Parathyroid adenoma (tissue), 2 donors: Measurements from ENCODE around the gene PRDM16.

ENCODE experiments used
- H2AFZ ChIP-seq: fragments of 300-600 bp; sonication (generic); one replicate; pipeline ENCODE4 v1.7.0; 2017; ENCODE audit warnings: antibody characterized with exemption, mild to moderate bottlenecking
- H3K27ac ChIP-seq: fragments of 300-600 bp; sonication (generic); one replicate; pipeline ENCODE4 v1.7.0; 2017
- H3K27me3 ChIP-seq: fragments of 300-600 bp; sonication (generic); one replicate; pipeline ENCODE4 v1.7.0; 2017; ENCODE audit warnings: low read length; ENCODE audit not compliant: control insufficient read depth, insufficient read depth
- H3K36me3 ChIP-seq: fragments of 300-600 bp; sonication (generic); one replicate; pipeline ENCODE4 v1.7.0; 2017; ENCODE audit warnings: low read length; ENCODE audit not compliant: control insufficient read depth, insufficient read depth
- H3K4me1 ChIP-seq: fragments of 300-600 bp; sonication (generic); one replicate; pipeline ENCODE4 v1.7.0; 2017; ENCODE audit warnings: control low read depth
- H3K4me2 ChIP-seq: fragments of 300-600 bp; sonication (generic); one replicate; pipeline ENCODE4 v1.7.0; 2017; ENCODE audit warnings: low read length
- H3K4me3 ChIP-seq: fragments of 300-600 bp; sonication (generic); one replicate; pipeline ENCODE4 v1.7.0; 2017; ENCODE audit warnings: low read depth, low read length
- H3K79me2 ChIP-seq: fragments of 300-600 bp; sonication (generic); one replicate; pipeline ENCODE4 v1.7.0; 2017; ENCODE audit warnings: control low read depth
- H3K9ac ChIP-seq: fragments of 300-600 bp; sonication (generic); one replicate; pipeline ENCODE4 v1.7.0; 2017; ENCODE audit warnings: mild to moderate bottlenecking
- H3K9me3 ChIP-seq: fragments of 300-600 bp; sonication (generic); one replicate; pipeline ENCODE4 v1.7.0; 2017; ENCODE audit warnings: low read length; ENCODE audit not compliant: control insufficient read depth
- TF ChIP-seq, protein P1 (sequence below): fragments of 300-600 bp; sonication (generic); IDR thresholded peaks from one replicate; pipeline ENCODE4 v1.7.0; 2017; ENCODE audit warnings: antibody characterized with exemption, mild to moderate bottlenecking
- donor health status: primary hyperparathyroidism.

Gene PRDM16

DNA sequence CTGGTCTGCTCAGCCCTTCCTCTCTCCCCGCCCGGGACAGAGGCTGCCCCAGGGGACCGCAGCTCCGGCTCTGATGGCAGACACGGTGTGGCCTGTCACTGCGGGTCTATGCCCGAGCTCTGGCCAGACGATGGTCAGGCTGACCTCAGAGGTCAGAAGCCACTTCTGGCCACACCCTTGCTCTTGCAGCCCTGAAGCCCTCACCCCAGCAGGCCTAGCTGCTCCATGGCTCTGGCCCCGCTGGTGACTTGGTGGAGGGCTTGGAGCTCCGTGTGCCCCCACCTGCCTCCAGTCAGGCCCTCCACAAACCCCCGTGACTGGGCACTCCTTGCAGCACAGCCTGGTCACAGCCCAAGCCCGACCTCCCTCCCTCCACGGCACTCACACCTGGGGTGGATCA is 47.6 kb downstream of the PRDM16 start:
- TF ChIP-seq, protein P1, sequence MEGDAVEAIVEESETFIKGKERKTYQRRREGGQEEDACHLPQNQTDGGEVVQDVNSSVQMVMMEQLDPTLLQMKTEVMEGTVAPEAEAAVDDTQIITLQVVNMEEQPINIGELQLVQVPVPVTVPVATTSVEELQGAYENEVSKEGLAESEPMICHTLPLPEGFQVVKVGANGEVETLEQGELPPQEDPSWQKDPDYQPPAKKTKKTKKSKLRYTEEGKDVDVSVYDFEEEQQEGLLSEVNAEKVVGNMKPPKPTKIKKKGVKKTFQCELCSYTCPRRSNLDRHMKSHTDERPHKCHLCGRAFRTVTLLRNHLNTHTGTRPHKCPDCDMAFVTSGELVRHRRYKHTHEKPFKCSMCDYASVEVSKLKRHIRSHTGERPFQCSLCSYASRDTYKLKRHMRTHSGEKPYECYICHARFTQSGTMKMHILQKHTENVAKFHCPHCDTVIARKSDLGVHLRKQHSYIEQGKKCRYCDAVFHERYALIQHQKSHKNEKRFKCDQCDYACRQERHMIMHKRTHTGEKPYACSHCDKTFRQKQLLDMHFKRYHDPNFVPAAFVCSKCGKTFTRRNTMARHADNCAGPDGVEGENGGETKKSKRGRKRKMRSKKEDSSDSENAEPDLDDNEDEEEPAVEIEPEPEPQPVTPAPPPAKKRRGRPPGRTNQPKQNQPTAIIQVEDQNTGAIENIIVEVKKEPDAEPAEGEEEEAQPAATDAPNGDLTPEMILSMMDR, result no peak
- H3K4me2 ChIP-seq, result no peak overlapping the region
- no peak overlapping the region for H2AFZ ChIP-seq
- no peaks in the 10 kb centered on the region for H3K79me2 ChIP-seq
- H3K27ac ChIP-seq, result no peak overlapping the region
- H3K36me3 ChIP-seq, result no peaks in the 10 kb centered on the region
- no peaks in the 10 kb centered on the region for H3K4me1 ChIP-seq
- H3K4me3 ChIP-seq, result no peak overlapping the region
- H3K9me3 ChIP-seq, result no peaks in the 10 kb centered on the region
- H3K27me3 ChIP-seq, result no peaks in the 10 kb centered on the region
- H3K9ac ChIP-seq, result no peak overlapping the region

GRCh38 chr1:3117879-3118278 is 48.9 kb downstream of the PRDM16 start:
- Histone ChIP-seq H3K36me3 (no peaks in the 10 kb centered on the region), H3K4me1 (no peaks in the 10 kb centered on the region), H3K9ac (no peak overlapping the region), H3K27me3 (no peaks in the 10 kb centered on the region), H3K4me2 (no peak overlapping the region), H2AFZ (no peak overlapping the region), H3K79me2 (no peaks in the 10 kb centered on the region), H3K27ac (no peak overlapping the region), H3K4me3 (no peak overlapping the region), H3K9me3 (no peaks in the 10 kb centered on the region)
- TF ChIP-seq, protein P1, result no peak

- no peak overlapping the region for H3K27ac ChIP-seq
Observed at GRCh38 chr1:3119061-3119460, 50.1 kb downstream of the PRDM16 start.

DNA sequence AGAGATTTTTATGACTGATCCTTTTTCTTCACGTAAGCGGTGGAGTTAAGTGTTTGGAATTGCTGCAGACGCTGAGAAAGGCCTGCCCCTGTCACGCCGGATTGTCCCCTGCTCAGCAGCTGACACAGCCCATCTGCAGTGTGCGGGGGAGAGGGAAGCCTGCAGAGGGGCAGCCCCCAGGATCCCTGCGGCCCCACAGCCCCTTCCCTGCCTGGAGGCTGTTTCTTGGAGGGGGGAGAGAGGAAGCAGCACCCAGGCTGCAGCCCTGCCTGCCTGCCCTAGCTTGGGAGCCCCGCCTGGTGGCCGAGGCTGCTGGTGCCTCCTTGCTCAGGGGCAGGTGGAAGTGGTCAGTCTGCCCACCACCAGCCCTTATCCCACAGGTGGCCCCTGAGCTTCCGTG is 50.7 kb downstream of the PRDM16 start:
- Histone ChIP-seq H3K9ac (no peak overlapping the region), H3K4me1 (no peaks in the 10 kb centered on the region), H3K79me2 (no peaks in the 10 kb centered on the region), H3K9me3 (no peaks in the 10 kb centered on the region), H3K4me3 (no peak overlapping the region), H3K27me3 (no peaks in the 10 kb centered on the region), H3K4me2 (no peak overlapping the region), H3K36me3 (no peaks in the 10 kb centered on the region), H3K27ac (no peak overlapping the region), H2AFZ (no peak overlapping the region)
- TF ChIP-seq, protein P1, result no peak

More at GRCh38 chr1:3119061-3119460, 50.1 kb downstream of the PRDM16 start:
- H3K9me3 ChIP-seq, result no peaks in the 10 kb centered on the region
- H3K4me3 ChIP-seq, result no peak overlapping the region
- H3K27me3 ChIP-seq, result no peaks in the 10 kb centered on the region
- H3K9ac ChIP-seq, result no peak overlapping the region
- no peaks in the 10 kb centered on the region for H3K4me1 ChIP-seq
- no peaks in the 10 kb centered on the region for H3K79me2 ChIP-seq
- TF ChIP-seq, protein P1, result no peak
- H3K36me3 ChIP-seq, result no peaks in the 10 kb centered on the region
- no peak overlapping the region for H2AFZ ChIP-seq
- no peak overlapping the region for H3K4me2 ChIP-seq

GRCh38 chr1:3120140-3120539 is 51.1 kb downstream of the PRDM16 start:
- TF ChIP-seq, protein P1, result no peak
- no peaks in the 10 kb centered on the region for H3K4me1 ChIP-seq
- H2AFZ ChIP-seq, result no peak overlapping the region
- no peaks in the 10 kb centered on the region for H3K79me2 ChIP-seq
- no peak overlapping the region for H3K27ac ChIP-seq
- H3K36me3 ChIP-seq, result no peaks in the 10 kb centered on the region
- no peak overlapping the region for H3K4me3 ChIP-seq
- H3K27me3 ChIP-seq, result no peaks in the 10 kb centered on the region
- no peaks in the 10 kb centered on the region for H3K9me3 ChIP-seq
- no peak overlapping the region for H3K4me2 ChIP-seq
- H3K9ac ChIP-seq, result no peak overlapping the region
